Measurements from ENCODE around the gene HDAC10. TPM values are rescaled to one million over a fixed set of nuclear protein-coding genes. Genes with fewer than 3 reads are reported as not detected.
A peak's percentile ranks its signal among the peaks of the same experiment; 100 is the strongest.
"Not testable (repeated sequence)": the region's sequence is repeated elsewhere in the genome, so short reads cannot be mapped to it uniquely, and the experiment has no call there.

Gene HDAC10
- total and polyA plus RNA-seq, 10 donors, result 25.0 to 108 (median 69.9) TPM

GRCh38 chr22:50275181-50276055, 24.4 kb upstream of the HDAC10 start:
- Histone ChIP-seq H3K36me3 (peaks cover 0 to 64% (median 49%) of the 10 kb centered on the region in 6 donors), H3K9me3 (no peaks in the 10 kb centered on the region), H3K4me3 (no peak overlapping the region), H3K27ac (peak overlapping the region in 5 of 8 donors; percentile 7 to 59 (median 46)), H3K4me1 (peaks cover 18 to 67% (median 44%) of the 10 kb centered on the region in 6 donors), H3K27me3 (replicated peaks in 1 of 7) (peaks cover 0 to 27% (median 17%) of the 10 kb centered on the region in 7 donors)
- DNase-seq, result no peak
- intact Hi-C loops (cut with DNase I; ENCODE audit: low total_unique reads), result no loop called here
- TF ChIP-seq POLR2AphosphoS5 (IDR thresholded peaks at IDR 0.05), result peak; percentile 9 to 41 (median 19)
- TF ChIP-seq CTCF (IDR thresholded peaks at IDR 0.05 in 8 of 11, conservative IDR thresholded peaks at IDR 0.05 in 3 of 11), result no peak
- TF ChIP-seq POLR2A (IDR thresholded peaks at IDR 0.05), result no peak
- 74 to 90% (median 87%) methylated on average over 16 to 43 of the region's 43 CpGs for WGBS, 5 donors

GRCh38 chr22:50274771-50275170, 23.7 kb upstream of the HDAC10 start:
- Histone ChIP-seq H3K4me1 (peaks cover 18 to 71% (median 48%) of the 10 kb centered on the region in 6 donors), H3K27ac (peak overlapping the region in 5 of 8 donors; percentile 7 to 59 (median 46)), H3K9me3 (no peaks in the 10 kb centered on the region), H3K36me3 (peaks cover 0 to 57% (median 42%) of the 10 kb centered on the region in 6 donors), H3K27me3 (replicated peaks in 1 of 7) (peaks cover 0 to 33% (median 18%) of the 10 kb centered on the region in 7 donors), H3K4me3 (no peak overlapping the region)
- no peak for DNase-seq
- intact Hi-C loops (cut with DNase I; ENCODE audit: low total_unique reads), result loop anchor here (5.0 kb wide), 1 partner anchor 53 kb away; the partner anchor contains the start of gene DENND6B
- no peak for TF ChIP-seq POLR2A (IDR thresholded peaks at IDR 0.05)
- no peak for TF ChIP-seq CTCF (IDR thresholded peaks at IDR 0.05 in 8 of 11, conservative IDR thresholded peaks at IDR 0.05 in 3 of 11)
- no peak for TF ChIP-seq POLR2AphosphoS5 (IDR thresholded peaks at IDR 0.05)
- 43 to 84% (median 72%) methylated on average over 6 to 7 of the region's 7 CpGs for WGBS, 5 donors

GRCh38 chr22:50274311-50274710, 23.2 kb upstream of the HDAC10 start:
- Histone ChIP-seq H3K4me1 (peaks cover 18 to 76% (median 53%) of the 10 kb centered on the region in 6 donors), H3K27me3 (replicated peaks in 1 of 7) (peaks cover 0 to 38% (median 18%) of the 10 kb centered on the region in 7 donors), H3K4me3 (no peak overlapping the region), H3K9me3 (no peaks in the 10 kb centered on the region), H3K36me3 (peaks cover 0 to 53% (median 38%) of the 10 kb centered on the region in 6 donors), H3K27ac (peak overlapping the region in 1 of 8 donors; percentile 26)
- intact Hi-C loops (cut with DNase I; ENCODE audit: low total_unique reads), result loop anchor here (5.0 kb wide), 1 partner anchor 53 kb away; the partner anchor contains the start of gene DENND6B
- 17 to 27% (median 23%) methylated on average over 5 to 7 of the region's 7 CpGs for WGBS, 5 donors
- TF ChIP-seq POLR2AphosphoS5 (IDR thresholded peaks at IDR 0.05), result peak in 1 of 3 donors; percentile 39
- no peak for TF ChIP-seq POLR2A (IDR thresholded peaks at IDR 0.05)
- TF ChIP-seq CTCF (IDR thresholded peaks at IDR 0.05 in 8 of 11, conservative IDR thresholded peaks at IDR 0.05 in 3 of 11), result peak in 8 of 11 experiments; percentile 13 to 65 (median 46)
- no peak for DNase-seq

- intact Hi-C loops (cut with DNase I; ENCODE audit: low total_unique reads), result loop anchor here (5.0 kb wide), 1 partner anchor 54 kb away; the partner anchor contains the start of gene DENND6B
- not testable (repeated sequence) for H3K9me3 ChIP-seq, DNase-seq, H3K4me3 ChIP-seq
- H3K27ac ChIP-seq, result peak overlapping the region in 1 of 8 donors; percentile 26
- H3K36me3 ChIP-seq, result peaks cover 0 to 47% (median 32%) of the 10 kb centered on the region in 6 donors
- H3K4me1 ChIP-seq, result peaks cover 18 to 81% (median 56%) of the 10 kb centered on the region in 6 donors
- peaks cover 0 to 43% (median 18%) of the 10 kb centered on the region in 7 donors for H3K27me3 ChIP-seq (replicated peaks in 1 of 7)
- TF ChIP-seq POLR2AphosphoS5 (IDR thresholded peaks at IDR 0.05), result peak in 1 of 3 donors; percentile 2
- 82 to 89% (median 86%) methylated on average over 10 of the region's 10 CpGs for WGBS, 5 donors
These were observed 22.7 kb upstream of the HDAC10 start for GRCh38 chr22:50273781-50274180.

- Histone ChIP-seq H3K36me3 (peaks cover 0 to 43% (median 28%) of the 10 kb centered on the region in 6 donors), H3K4me1 (peaks cover 18 to 85% (median 59%) of the 10 kb centered on the region in 6 donors), H3K27me3 (replicated peaks in 1 of 7) (peaks cover 0 to 47% (median 18%) of the 10 kb centered on the region in 7 donors)
- DNase-seq, H3K9me3 ChIP-seq, H3K27ac ChIP-seq, H3K4me3 ChIP-seq: not testable (repeated sequence)
- intact Hi-C loops (cut with DNase I; ENCODE audit: low total_unique reads), result loop anchor here (5.0 kb wide), 1 partner anchor 54 kb away; the partner anchor contains the start of gene DENND6B
- WGBS, 5 donors, result 52 to 100% (median 67%) methylated on average over 1 to 11 of the region's 11 CpGs
These were observed 22.3 kb upstream of the HDAC10 start for GRCh38 chr22:50273352-50273751.
